Measurements from ENCODE around the gene ALG10.
"Not testable (repeated sequence)": the region's sequence is repeated elsewhere in the genome, so short reads cannot be mapped to it uniquely, and the experiment has no call there.

- TF ChIP-seq, protein P1, sequence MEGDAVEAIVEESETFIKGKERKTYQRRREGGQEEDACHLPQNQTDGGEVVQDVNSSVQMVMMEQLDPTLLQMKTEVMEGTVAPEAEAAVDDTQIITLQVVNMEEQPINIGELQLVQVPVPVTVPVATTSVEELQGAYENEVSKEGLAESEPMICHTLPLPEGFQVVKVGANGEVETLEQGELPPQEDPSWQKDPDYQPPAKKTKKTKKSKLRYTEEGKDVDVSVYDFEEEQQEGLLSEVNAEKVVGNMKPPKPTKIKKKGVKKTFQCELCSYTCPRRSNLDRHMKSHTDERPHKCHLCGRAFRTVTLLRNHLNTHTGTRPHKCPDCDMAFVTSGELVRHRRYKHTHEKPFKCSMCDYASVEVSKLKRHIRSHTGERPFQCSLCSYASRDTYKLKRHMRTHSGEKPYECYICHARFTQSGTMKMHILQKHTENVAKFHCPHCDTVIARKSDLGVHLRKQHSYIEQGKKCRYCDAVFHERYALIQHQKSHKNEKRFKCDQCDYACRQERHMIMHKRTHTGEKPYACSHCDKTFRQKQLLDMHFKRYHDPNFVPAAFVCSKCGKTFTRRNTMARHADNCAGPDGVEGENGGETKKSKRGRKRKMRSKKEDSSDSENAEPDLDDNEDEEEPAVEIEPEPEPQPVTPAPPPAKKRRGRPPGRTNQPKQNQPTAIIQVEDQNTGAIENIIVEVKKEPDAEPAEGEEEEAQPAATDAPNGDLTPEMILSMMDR (IDR thresholded peaks at IDR 0.05; ENCODE audit: low read length): not testable (repeated sequence)
- TF ChIP-seq EZH2 (IDR thresholded peaks at IDR 0.05; ENCODE audit: borderline replicate concordance, low read length): not testable (repeated sequence)
These were observed 49.4 kb upstream of the ALG10 start for GRCh38 chr12:33972884-33973283.
